ENCODE measurements around the gene MINK1. TPM values are rescaled to one million over a fixed set of nuclear protein-coding genes. Genes with fewer than 3 reads are reported as not detected.

The MINK1 gene
- total RNA-seq, result 10 to 100 TPM; 50.8 to 51.5 TPM

- CTCF ChIA-PET, result interaction anchor here (1.1 kb wide), 1 partner anchor 10 kb away, joined by 3 read pairs; no protein-coding TSS in a partner anchor
- DNase-seq, result peak; percentile 85
- Mint-ChIP-seq H3K4me1 (ENCODE audit: low read depth) (peaks cover 17% of the 10 kb centered on the region), H3K4me3 (peak within 1 kb of the TSS; percentile 86), H3K27ac (peak within 1 kb of the TSS; percentile 93), H3K36me3 (ENCODE audit: low read depth) (peaks cover 2% of the 10 kb centered on the region), H3K9me3 (no peaks in the 10 kb centered on the region), H3K27me3 (no peaks in the 10 kb centered on the region)
- ATAC-seq, result peak; percentile 97
- POLR2A ChIA-PET, result interaction anchor here (0.7 to 1.9 kb wide), 2 partner anchors 44 to 67 kb away, joined by 4 to 8 read pairs; partner anchors contain the start of gene GLTPD2
- no peak for TF ChIP-seq CTCF (IDR thresholded peaks at IDR 0.05)
- intact Hi-C loops (cut with micrococcal nuclease), result no loop called here
These were observed at the start of gene MINK1 for GRCh38 chr17:4833178-4833940. TSS of gene MINK1 (plus strand) at chr17:4833340. CDS start at chr17:4833584, 244 bp downstream.

GRCh38 chr17:4785311-4786105 lies 47.6 kb upstream of the MINK1 start:
- peaks cover 17% of the 10 kb centered on the region for H3K4me1 Mint-ChIP-seq (ENCODE audit: low read depth)
- ATAC-seq (no peak), DNase-seq (no peak)
- POLR2A ChIA-PET, result interaction anchor here (0.9 to 2.0 kb wide), 2 partner anchors 11 to 12 kb away, joined by 3 to 4 read pairs; no protein-coding TSS in a partner anchor
- no peak overlapping the region for H3K27ac Mint-ChIP-seq
- H3K27me3 Mint-ChIP-seq, result peaks cover 53% of the 10 kb centered on the region
- TF ChIP-seq CTCF (IDR thresholded peaks at IDR 0.05), result no peak
- intact Hi-C loops (cut with micrococcal nuclease), result loop anchor here (5.0 kb wide), 1 partner anchor 97 kb away; no protein-coding TSS in a partner anchor
- no peaks in the 10 kb centered on the region for H3K9me3 Mint-ChIP-seq
- CTCF ChIA-PET, result interaction anchor here (1.0 to 1.8 kb wide), 3 partner anchors 96 to 182 kb away, joined by 3 to 7 read pairs (median 3); partner anchors contain the start of gene SPAG7
- H3K36me3 Mint-ChIP-seq (ENCODE audit: low read depth), result no peaks in the 10 kb centered on the region
- no peak overlapping the region for H3K4me3 Mint-ChIP-seq

GRCh38 chr17:4786106-4786511 lies 47.0 kb upstream of the MINK1 start, which contains the start of gene VMO1:
TSS of gene VMO1 (minus strand) at chr17:4786364. CDS start at chr17:4786352, 12 bp downstream.
- TF ChIP-seq CTCF (IDR thresholded peaks at IDR 0.05), result no peak
- DNase-seq (no peak), ATAC-seq (no peak)
- Mint-ChIP-seq H3K27ac (no peak within 1 kb of the TSS), H3K9me3 (no peaks in the 10 kb centered on the region), H3K36me3 (ENCODE audit: low read depth) (no peaks in the 10 kb centered on the region), H3K4me3 (no peak within 1 kb of the TSS), H3K27me3 (peaks cover 52% of the 10 kb centered on the region), H3K4me1 (ENCODE audit: low read depth) (peaks cover 21% of the 10 kb centered on the region)
- ChIA-PET POLR2A (interaction anchor here (1.0 kb wide), 1 partner anchor 109 kb away, joined by 3 read pairs; no protein-coding TSS in a partner anchor), CTCF (interaction anchor here (0.7 to 1.4 kb wide), 6 partner anchors 52 to 181 kb away, joined by 3 to 4 read pairs (median 3); partner anchors contain the start of gene SPAG7)
- intact Hi-C loops (cut with micrococcal nuclease), result loop anchor here (5.0 kb wide), 1 partner anchor 96 kb away; no protein-coding TSS in a partner anchor

- Mint-ChIP-seq H3K9me3 (no peaks in the 10 kb centered on the region), H3K4me3 (no peak overlapping the region), H3K36me3 (ENCODE audit: low read depth) (no peaks in the 10 kb centered on the region), H3K4me1 (ENCODE audit: low read depth) (peaks cover 22% of the 10 kb centered on the region), H3K27ac (no peak overlapping the region), H3K27me3 (peaks cover 52% of the 10 kb centered on the region)
- CTCF ChIA-PET, result interaction anchor here (0.7 to 1.4 kb wide), 7 partner anchors 51 to 181 kb away, joined by 3 to 4 read pairs (median 3); partner anchors contain the start of genes MED11 and SPAG7
- DNase-seq (no peak), ATAC-seq (no peak)
- TF ChIP-seq CTCF (IDR thresholded peaks at IDR 0.05), result no peak
- POLR2A ChIA-PET, result interaction anchor here (1.0 kb wide), 1 partner anchor 108 kb away, joined by 3 read pairs; no protein-coding TSS in a partner anchor
- intact Hi-C loops (cut with micrococcal nuclease), result loop anchor here (5.0 kb wide), 1 partner anchor 96 kb away; no protein-coding TSS in a partner anchor
These were observed 46.6 kb upstream of the MINK1 start for GRCh38 chr17:4786516-4786915.
